C4-2B (cell line): ENCODE data around the gene STX18.

Source experiments
- ZFX ChIP-seq: fragments of 450-650 bp; IDR thresholded peaks from 2 replicates; pipeline ENCODE4 v1.6.1; 2017
- TF ChIP-seq, protein P1 (sequence below): fragments of 450-650 bp; conservative IDR thresholded peaks from 2 replicates; pipeline ENCODE4 v1.5.1; 2017; ENCODE audit warnings: mild to moderate bottlenecking

DNA sequence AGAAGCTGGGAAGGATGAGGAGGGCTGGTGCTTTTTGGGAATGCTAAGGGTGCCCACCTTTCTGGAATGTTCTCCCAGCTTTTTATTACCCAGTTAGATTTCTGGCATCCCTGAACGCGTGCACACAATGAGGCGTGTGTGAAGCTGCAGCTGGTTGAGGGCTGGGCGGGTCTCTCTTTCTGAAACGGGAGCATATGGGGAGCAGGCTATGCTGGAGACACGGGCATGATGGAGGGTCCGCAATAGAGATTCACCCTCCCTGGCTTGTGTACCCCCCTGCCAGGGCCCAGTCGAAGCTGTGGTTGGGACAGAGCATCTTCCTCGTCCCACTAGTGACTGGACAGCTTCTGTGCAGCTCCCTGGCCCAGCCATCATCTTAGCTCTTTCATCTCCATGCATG, 146.5 kb downstream of the STX18 start:
- TF ChIP-seq, protein P1, sequence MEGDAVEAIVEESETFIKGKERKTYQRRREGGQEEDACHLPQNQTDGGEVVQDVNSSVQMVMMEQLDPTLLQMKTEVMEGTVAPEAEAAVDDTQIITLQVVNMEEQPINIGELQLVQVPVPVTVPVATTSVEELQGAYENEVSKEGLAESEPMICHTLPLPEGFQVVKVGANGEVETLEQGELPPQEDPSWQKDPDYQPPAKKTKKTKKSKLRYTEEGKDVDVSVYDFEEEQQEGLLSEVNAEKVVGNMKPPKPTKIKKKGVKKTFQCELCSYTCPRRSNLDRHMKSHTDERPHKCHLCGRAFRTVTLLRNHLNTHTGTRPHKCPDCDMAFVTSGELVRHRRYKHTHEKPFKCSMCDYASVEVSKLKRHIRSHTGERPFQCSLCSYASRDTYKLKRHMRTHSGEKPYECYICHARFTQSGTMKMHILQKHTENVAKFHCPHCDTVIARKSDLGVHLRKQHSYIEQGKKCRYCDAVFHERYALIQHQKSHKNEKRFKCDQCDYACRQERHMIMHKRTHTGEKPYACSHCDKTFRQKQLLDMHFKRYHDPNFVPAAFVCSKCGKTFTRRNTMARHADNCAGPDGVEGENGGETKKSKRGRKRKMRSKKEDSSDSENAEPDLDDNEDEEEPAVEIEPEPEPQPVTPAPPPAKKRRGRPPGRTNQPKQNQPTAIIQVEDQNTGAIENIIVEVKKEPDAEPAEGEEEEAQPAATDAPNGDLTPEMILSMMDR = no peak
- no peak for TF ChIP-seq ZFX
